DMS153 treated with DMSO at 0.1 percent for 48 hours (cell line): ENCODE data around the gene GRIK3.
"Not testable (repeated sequence)": the region's sequence is repeated elsewhere in the genome, so short reads cannot be mapped to it uniquely, and the experiment has no call there.

Experiments
- DNase-seq: peaks from one replicate; lab custom pipeline; 2025; ENCODE audit not compliant: unreplicated experiment; lab: John Stamatoyannopoulos, UW

Gene GRIK3

GRCh38 chr1:36911561-36912364 is 122.6 kb downstream of the GRIK3 start:
- no peak for DNase-seq

GRCh38 chr1:36910886-36911540 is 123.3 kb downstream of the GRIK3 start:
- DNase-seq = no peak

GRCh38 chr1:36909946-36910725 is 124.2 kb downstream of the GRIK3 start:
- DNase-seq = no peak

- not testable (repeated sequence) for DNase-seq
Observed at GRCh38 chr1:36909359-36909758, 125.0 kb downstream of the GRIK3 start.

GRCh38 chr1:36908096-36908495 is 126.2 kb downstream of the GRIK3 start:
- DNase-seq = no peak

- DNase-seq = no peak
Observed at GRCh38 chr1:36906555-36906954, 127.8 kb downstream of the GRIK3 start.

GRCh38 chr1:36905941-36906340 is 128.4 kb downstream of the GRIK3 start:
- DNase-seq = no peak

- no peak for DNase-seq
Observed at GRCh38 chr1:36900128-36900527, 134.2 kb downstream of the GRIK3 start.

- DNase-seq = not testable (repeated sequence)
Observed at GRCh38 chr1:36897813-36898212, 136.5 kb downstream of the GRIK3 start.

- no peak for DNase-seq
Observed at GRCh38 chr1:36894824-36895223, 139.5 kb downstream of the GRIK3 start.

GRCh38 chr1:36890776-36891175 is 143.5 kb downstream of the GRIK3 start:
- no peak for DNase-seq

GRCh38 chr1:36889478-36890226 is 144.7 kb downstream of the GRIK3 start:
- DNase-seq = no peak

GRCh38 chr1:36888811-36889477 is 145.4 kb downstream of the GRIK3 start:
- no peak for DNase-seq

- DNase-seq = no peak
Observed at GRCh38 chr1:36885540-36886357, 148.6 kb downstream of the GRIK3 start.

- DNase-seq = no peak
Observed at GRCh38 chr1:36884801-36885200, 149.5 kb downstream of the GRIK3 start.

- no peak for DNase-seq
Observed at GRCh38 chr1:36884029-36884701, 150.2 kb downstream of the GRIK3 start.

- no peak for DNase-seq
Observed at GRCh38 chr1:36883315-36883949, 150.9 kb downstream of the GRIK3 start.

GRCh38 chr1:36882536-36883285 is 151.6 kb downstream of the GRIK3 start:
- no peak for DNase-seq
